HepG2 (cell line): Measurements from ENCODE around the gene TMEM141. TPM values are rescaled to one million over a fixed set of nuclear protein-coding genes. Genes with fewer than 3 reads are reported as not detected.
"Not testable (repeated sequence)": the region's sequence is repeated elsewhere in the genome, so short reads cannot be mapped to it uniquely, and the experiment has no call there.

Experiments
- BHLHE40 ChIP-seq: IDR thresholded peaks from 2 replicates; pipeline ENCODE4 v1.6.1; 2011; ENCODE audit warnings: low read length, improper control_type of control experiment
- CREB1 ChIP-seq, 2 experiments: fragments of 450-650 bp in 1 of 2; IDR thresholded peaks; 2 replicates each; pipeline ENCODE4 v1.6.1; 2016 to 2017; ENCODE audit warnings: control low read depth in 1 of 2, mild to moderate bottlenecking in 1 of 2, missing compliant biosample characterization in 1 of 2, missing genetic modification characterization in 1 of 2
- CREM ChIP-seq, 2 experiments: sonication (generic) in 1 of 2; formaldehyde crosslinking in 1 of 2; IDR thresholded peaks; 2 replicates each; pipeline versions ENCODE4 v1.4.0 to v1.6.1; 2016 to 2020; ENCODE audit warnings: antibody characterized with exemption in 1 of 2, mild to moderate bottlenecking in 1 of 2, missing genetic modification reagents in 1 of 2
- FOSL2 ChIP-seq: sonication (generic); formaldehyde crosslinking; IDR thresholded peaks from 2 replicates; pipeline ENCODE4 v1.4.0; 2020; ENCODE audit warnings: missing genetic modification reagents
- KAT8 ChIP-seq: IDR thresholded peaks from 2 replicates; pipeline ENCODE4 v1.6.1; 2016; ENCODE audit warnings: missing genetic modification reagents, missing compliant biosample characterization
- SAP130 ChIP-seq: IDR thresholded peaks from 2 replicates; pipeline ENCODE4 v1.6.1; 2016; ENCODE audit warnings: low read depth
- THAP11 ChIP-seq: IDR thresholded peaks from 2 replicates; pipeline ENCODE4 v1.6.1; 2016; ENCODE audit warnings: missing biosample characterization, missing genetic modification reagents
- ZBTB38 ChIP-seq: sonication (generic); formaldehyde crosslinking; IDR thresholded peaks from 2 replicates; pipeline ENCODE4 v1.5.1; 2020; ENCODE audit warnings: mild to moderate bottlenecking, missing genetic modification reagents
- polyA plus RNA-seq, 8 experiments: library from polyadenylated mRNA; depleted of rRNA in 3 of 8; stranded (reverse) in 7 of 8; unstranded in 1 of 8; fragments of >200 nt; fragmentation: Illumina TruSeq in 4 of 8; extraction: Trizol in 4 of 8; gene quantifications; 2 replicates each; pipeline versions ENCODE4 v1.2.1 to v1.2.3, GENCODE V29; 2011 to 2016; ENCODE audit warnings: low read depth in 4 of 8, missing spikeins in 1 of 8, mixed read lengths in 1 of 8; ENCODE audit not compliant: insufficient read depth in 1 of 8
- total RNA-seq, 5 experiments: library from RNA; depleted of rRNA; stranded (reverse); fragments of >200 nt; fragmentation: Illumina TruSeq; extraction: Trizol; gene quantifications; 2 replicates each; pipeline ENCODE4 v1.2.3, GENCODE V29; 2016; ENCODE audit warnings: low read depth in 1 of 5
- TF ChIP-seq, protein P1 (sequence below): sonication (generic); formaldehyde crosslinking; IDR thresholded peaks from 2 replicates; pipeline ENCODE4 v1.5.1; 2020; ENCODE audit warnings: mild to moderate bottlenecking, missing genetic modification reagents, moderate library complexity
- TF ChIP-seq, protein P2 (sequence below): sonication (generic); formaldehyde crosslinking; IDR thresholded peaks from 2 replicates; pipeline ENCODE4 v1.5.0; 2020; ENCODE audit warnings: mild to moderate bottlenecking, missing genetic modification reagents, moderate library complexity
- TF ChIP-seq, protein P3 (sequence below), 2 experiments: sonication (generic) in 1 of 2; formaldehyde crosslinking in 1 of 2; IDR thresholded peaks; 2 replicates each; pipeline versions ENCODE4 v1.4.0 to v1.6.1; 2018 to 2020; ENCODE audit warnings: missing genetic modification reagents in 2 of 2, borderline replicate concordance in 1 of 2, low read depth in 1 of 2, mild to moderate bottlenecking in 1 of 2, missing biosample characterization in 1 of 2

TMEM141 gene
- total and polyA plus RNA-seq, 2 of the 13 experiments (the other 11 are each of a cell fraction or from before 2014, with no cell fraction given): 81.0 to 202 TPM

DNA sequence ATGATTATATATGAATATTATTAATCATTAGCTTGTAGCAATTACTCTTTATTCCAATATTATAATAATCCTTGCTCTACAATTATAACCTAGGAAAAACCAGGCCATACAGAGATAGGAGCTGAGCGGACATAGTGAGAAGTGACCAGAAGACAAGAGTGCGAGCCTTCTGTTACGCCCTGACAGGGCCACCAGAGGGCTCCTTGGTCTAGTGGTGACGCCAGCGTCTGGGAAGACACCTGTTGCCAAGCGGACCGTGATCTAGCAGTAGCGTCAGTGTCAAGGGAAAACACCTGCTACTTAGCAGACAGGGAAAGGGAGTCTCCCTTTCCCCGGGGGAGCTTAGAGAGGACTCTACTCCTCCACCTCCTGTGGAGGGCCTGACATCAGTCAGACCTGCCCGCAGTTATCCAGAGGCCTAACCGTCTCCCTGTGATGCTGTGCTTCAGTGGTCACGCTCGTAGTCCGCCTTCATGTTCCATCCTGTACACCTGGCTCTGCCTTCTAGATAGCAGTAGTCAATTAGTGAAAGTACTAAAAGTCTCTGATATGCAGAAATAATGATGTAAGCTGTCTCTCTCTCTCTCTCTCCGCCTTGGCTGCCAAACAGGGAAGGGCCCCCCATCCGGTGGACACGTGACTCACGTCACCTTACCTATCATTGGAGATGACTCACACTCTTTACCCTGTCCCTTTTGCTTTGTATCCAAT, 24.6 kb upstream of the TMEM141 start (continued):
- TF ChIP-seq, protein P1, sequence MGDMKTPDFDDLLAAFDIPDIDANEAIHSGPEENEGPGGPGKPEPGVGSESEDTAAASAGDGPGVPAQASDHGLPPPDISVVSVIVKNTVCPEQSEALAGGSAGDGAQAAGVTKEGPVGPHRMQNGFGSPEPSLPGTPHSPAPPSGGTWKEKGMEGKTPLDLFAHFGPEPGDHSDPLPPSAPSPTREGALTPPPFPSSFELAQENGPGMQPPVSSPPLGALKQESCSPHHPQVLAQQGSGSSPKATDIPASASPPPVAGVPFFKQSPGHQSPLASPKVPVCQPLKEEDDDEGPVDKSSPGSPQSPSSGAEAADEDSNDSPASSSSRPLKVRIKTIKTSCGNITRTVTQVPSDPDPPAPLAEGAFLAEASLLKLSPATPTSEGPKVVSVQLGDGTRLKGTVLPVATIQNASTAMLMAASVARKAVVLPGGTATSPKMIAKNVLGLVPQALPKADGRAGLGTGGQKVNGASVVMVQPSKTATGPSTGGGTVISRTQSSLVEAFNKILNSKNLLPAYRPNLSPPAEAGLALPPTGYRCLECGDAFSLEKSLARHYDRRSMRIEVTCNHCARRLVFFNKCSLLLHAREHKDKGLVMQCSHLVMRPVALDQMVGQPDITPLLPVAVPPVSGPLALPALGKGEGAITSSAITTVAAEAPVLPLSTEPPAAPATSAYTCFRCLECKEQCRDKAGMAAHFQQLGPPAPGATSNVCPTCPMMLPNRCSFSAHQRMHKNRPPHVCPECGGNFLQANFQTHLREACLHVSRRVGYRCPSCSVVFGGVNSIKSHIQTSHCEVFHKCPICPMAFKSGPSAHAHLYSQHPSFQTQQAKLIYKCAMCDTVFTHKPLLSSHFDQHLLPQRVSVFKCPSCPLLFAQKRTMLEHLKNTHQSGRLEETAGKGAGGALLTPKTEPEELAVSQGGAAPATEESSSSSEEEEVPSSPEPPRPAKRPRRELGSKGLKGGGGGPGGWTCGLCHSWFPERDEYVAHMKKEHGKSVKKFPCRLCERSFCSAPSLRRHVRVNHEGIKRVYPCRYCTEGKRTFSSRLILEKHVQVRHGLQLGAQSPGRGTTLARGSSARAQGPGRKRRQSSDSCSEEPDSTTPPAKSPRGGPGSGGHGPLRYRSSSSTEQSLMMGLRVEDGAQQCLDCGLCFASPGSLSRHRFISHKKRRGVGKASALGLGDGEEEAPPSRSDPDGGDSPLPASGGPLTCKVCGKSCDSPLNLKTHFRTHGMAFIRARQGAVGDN (CRISPR knock-in tag): peak; percentile 46
- TF ChIP-seq, protein P2, sequence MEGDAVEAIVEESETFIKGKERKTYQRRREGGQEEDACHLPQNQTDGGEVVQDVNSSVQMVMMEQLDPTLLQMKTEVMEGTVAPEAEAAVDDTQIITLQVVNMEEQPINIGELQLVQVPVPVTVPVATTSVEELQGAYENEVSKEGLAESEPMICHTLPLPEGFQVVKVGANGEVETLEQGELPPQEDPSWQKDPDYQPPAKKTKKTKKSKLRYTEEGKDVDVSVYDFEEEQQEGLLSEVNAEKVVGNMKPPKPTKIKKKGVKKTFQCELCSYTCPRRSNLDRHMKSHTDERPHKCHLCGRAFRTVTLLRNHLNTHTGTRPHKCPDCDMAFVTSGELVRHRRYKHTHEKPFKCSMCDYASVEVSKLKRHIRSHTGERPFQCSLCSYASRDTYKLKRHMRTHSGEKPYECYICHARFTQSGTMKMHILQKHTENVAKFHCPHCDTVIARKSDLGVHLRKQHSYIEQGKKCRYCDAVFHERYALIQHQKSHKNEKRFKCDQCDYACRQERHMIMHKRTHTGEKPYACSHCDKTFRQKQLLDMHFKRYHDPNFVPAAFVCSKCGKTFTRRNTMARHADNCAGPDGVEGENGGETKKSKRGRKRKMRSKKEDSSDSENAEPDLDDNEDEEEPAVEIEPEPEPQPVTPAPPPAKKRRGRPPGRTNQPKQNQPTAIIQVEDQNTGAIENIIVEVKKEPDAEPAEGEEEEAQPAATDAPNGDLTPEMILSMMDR: peak; percentile 77
- peak; percentile 52 for TF ChIP-seq SAP130 (CRISPR knock-in tag)
- TF ChIP-seq THAP11: 0 out of 2 replicates have a peak, but pooled peaks have one; percentile 30
- TF ChIP-seq BHLHE40: peak; percentile 53; the same call in 1 of the 2 replicates
- 0 out of 2 replicates have a peak, but pooled peaks have one; percentile 28 for TF ChIP-seq CREM (IDR thresholded peaks at IDR 0.05)
- not testable (repeated sequence) for TF ChIP-seq CREM, CREB1 (CRISPR knock-in tag; IDR thresholded peaks at IDR 0.05)
- peak; percentile 68 for TF ChIP-seq CREB1 (IDR thresholded peaks at IDR 0.05)
- peak; percentile 88 for TF ChIP-seq FOSL2
- TF ChIP-seq, protein P3, sequence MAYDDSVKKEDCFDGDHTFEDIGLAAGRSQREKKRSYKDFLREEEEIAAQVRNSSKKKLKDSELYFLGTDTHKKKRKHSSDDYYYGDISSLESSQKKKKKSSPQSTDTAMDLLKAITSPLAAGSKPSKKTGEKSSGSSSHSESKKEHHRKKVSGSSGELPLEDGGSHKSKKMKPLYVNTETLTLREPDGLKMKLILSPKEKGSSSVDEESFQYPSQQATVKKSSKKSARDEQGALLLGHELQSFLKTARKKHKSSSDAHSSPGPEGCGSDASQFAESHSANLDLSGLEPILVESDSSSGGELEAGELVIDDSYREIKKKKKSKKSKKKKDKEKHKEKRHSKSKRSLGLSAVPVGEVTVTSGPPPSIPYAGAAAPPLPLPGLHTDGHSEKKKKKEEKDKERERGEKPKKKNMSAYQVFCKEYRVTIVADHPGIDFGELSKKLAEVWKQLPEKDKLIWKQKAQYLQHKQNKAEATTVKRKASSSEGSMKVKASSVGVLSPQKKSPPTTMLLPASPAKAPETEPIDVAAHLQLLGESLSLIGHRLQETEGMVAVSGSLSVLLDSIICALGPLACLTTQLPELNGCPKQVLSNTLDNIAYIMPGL (CRISPR knock-in tag; IDR thresholded peaks at IDR 0.05; ENCODE audit: borderline replicate concordance in 1 of 2, low read depth in 1 of 2): peak in 1 of 2 experiments; percentile 14; a peak in 1 of 4 replicates
- TF ChIP-seq KAT8 (CRISPR knock-in tag): 0 out of 2 replicates have a peak, but pooled peaks have one; percentile 19
- TF ChIP-seq ZBTB38 (CRISPR knock-in tag): 0 out of 2 replicates have a peak, but pooled peaks have one; percentile 24
- TF ChIP-seq, all 625 proteins: peak for 21; not testable (repeated sequence) for 604
